Measurements from ENCODE around the gene POC1B.

DNA sequence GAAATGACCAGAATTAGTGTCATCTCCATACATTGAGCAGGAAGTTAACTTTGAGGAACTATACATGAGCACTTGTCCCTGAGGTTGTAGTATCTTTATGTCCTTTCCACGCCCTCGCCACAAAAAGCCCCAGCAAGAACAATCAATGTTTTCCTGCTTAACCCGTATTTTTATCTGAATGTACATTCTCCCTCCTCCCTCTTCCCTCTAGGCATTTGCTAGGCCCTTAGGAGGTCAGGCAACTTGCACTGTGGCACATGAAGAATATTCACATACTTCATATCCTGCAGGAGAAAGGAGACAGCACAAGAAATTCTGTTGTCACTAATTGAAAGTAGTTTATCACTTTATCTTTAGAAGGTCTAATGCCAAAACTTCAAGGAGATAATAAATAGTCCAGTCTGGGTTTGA is 155.4 kb downstream of the POC1B start:
- TF ChIP-seq EZH2 (IDR thresholded peaks at IDR 0.05; ENCODE audit: low read depth), result no peak
- TF ChIP-seq, protein P1, sequence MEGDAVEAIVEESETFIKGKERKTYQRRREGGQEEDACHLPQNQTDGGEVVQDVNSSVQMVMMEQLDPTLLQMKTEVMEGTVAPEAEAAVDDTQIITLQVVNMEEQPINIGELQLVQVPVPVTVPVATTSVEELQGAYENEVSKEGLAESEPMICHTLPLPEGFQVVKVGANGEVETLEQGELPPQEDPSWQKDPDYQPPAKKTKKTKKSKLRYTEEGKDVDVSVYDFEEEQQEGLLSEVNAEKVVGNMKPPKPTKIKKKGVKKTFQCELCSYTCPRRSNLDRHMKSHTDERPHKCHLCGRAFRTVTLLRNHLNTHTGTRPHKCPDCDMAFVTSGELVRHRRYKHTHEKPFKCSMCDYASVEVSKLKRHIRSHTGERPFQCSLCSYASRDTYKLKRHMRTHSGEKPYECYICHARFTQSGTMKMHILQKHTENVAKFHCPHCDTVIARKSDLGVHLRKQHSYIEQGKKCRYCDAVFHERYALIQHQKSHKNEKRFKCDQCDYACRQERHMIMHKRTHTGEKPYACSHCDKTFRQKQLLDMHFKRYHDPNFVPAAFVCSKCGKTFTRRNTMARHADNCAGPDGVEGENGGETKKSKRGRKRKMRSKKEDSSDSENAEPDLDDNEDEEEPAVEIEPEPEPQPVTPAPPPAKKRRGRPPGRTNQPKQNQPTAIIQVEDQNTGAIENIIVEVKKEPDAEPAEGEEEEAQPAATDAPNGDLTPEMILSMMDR (conservative IDR thresholded peaks at IDR 0.05), result no peak
